ENCODE measurements around the gene PDZRN3.

Gene PDZRN3

GRCh38 chr3:73498764-73499622, 125.7 kb downstream of the PDZRN3 start:
- H3K4me3 ChIP-seq (ENCODE audit: low read length) = no peak overlapping the region
- no peak for TF ChIP-seq CTCF (conservative IDR thresholded peaks at IDR 0.05; ENCODE audit: low read length)
- DNase-seq (ENCODE audit: low read depth) = peak; percentile 38

GRCh38 chr3:73497646-73498406, 126.9 kb downstream of the PDZRN3 start:
- H3K4me3 ChIP-seq (ENCODE audit: low read length) = no peak overlapping the region
- DNase-seq (ENCODE audit: low read depth) = no peak
- no peak for TF ChIP-seq CTCF (conservative IDR thresholded peaks at IDR 0.05; ENCODE audit: low read length)

GRCh38 chr3:73493543-73494308, 131.0 kb downstream of the PDZRN3 start:
- no peak overlapping the region for H3K4me3 ChIP-seq (ENCODE audit: low read length)
- TF ChIP-seq CTCF (conservative IDR thresholded peaks at IDR 0.05; ENCODE audit: low read length) = no peak
- peak; percentile 83 for DNase-seq (ENCODE audit: low read depth)

- no peak for TF ChIP-seq CTCF (conservative IDR thresholded peaks at IDR 0.05; ENCODE audit: low read length)
- no peak for DNase-seq (ENCODE audit: low read depth)
- no peak overlapping the region for H3K4me3 ChIP-seq (ENCODE audit: low read length)
Observed at GRCh38 chr3:73492186-73492585, 132.6 kb downstream of the PDZRN3 start.

GRCh38 chr3:73491287-73491662, 133.5 kb downstream of the PDZRN3 start:
- no peak for TF ChIP-seq CTCF (conservative IDR thresholded peaks at IDR 0.05; ENCODE audit: low read length)
- no peak overlapping the region for H3K4me3 ChIP-seq (ENCODE audit: low read length)
- DNase-seq (ENCODE audit: low read depth) = no peak

- no peak for DNase-seq (ENCODE audit: low read depth)
- no peak for TF ChIP-seq CTCF (conservative IDR thresholded peaks at IDR 0.05; ENCODE audit: low read length)
- no peak overlapping the region for H3K4me3 ChIP-seq (ENCODE audit: low read length)
Observed at GRCh38 chr3:73490453-73491286, 134.1 kb downstream of the PDZRN3 start.

Data from AG10803 (cell line).